ENCODE results near the gene KRT38. TPM values are rescaled to one million over a fixed set of nuclear protein-coding genes. Genes with fewer than 3 reads are reported as not detected.

KRT38 gene
- total RNA-seq, 1 experiment from 2014 or later = not detected

GRCh38 chr17:41475421-41475820 is 34.6 kb upstream of the KRT38 start:
- no peak overlapping the region for H2BK15ac ChIP-seq (ENCODE audit: low read depth, low read length)
- no peaks in the 10 kb centered on the region for H3K4me1 Mint-ChIP-seq

More at GRCh38 chr17:41475421-41475820, 34.6 kb upstream of the KRT38 start:
- Mint-ChIP-seq H3K9me3 (peaks cover 6 to 11% of the 10 kb centered on the region in 2 experiments; a peak in 3 of 5 replicates), H3K27me3 (ENCODE audit: low read depth) (peaks cover 4% of the 10 kb centered on the region), H3K4me3 (no peak overlapping the region), H3K36me3 (ENCODE audit: insufficient read depth in 1 of 3, low read depth in 3 of 3) (no peaks in the 10 kb centered on the region; a peak in 1 of 7 replicates), H3K27ac (no peak overlapping the region)
- Histone ChIP-seq H3K27me3 (ENCODE audit: insufficient read depth, low read length) (no peaks in the 10 kb centered on the region), H3K14ac (ENCODE audit: insufficient read depth, low read length) (no peak overlapping the region), H2BK120ac (ENCODE audit: low read depth, low read length, poor library complexity, severe bottlenecking) (no peak overlapping the region), H3K79me1 (ENCODE audit: insufficient read depth, low read depth, low read length, poor library complexity, severe bottlenecking) (no peaks in the 10 kb centered on the region), H3K23ac (ENCODE audit: insufficient read length, low read depth, low read length) (no peak overlapping the region), H3K9me3 (ENCODE audit: control insufficient read depth, low read depth, low read length) (no peaks in the 10 kb centered on the region), H4K8ac (replicated peaks; ENCODE audit: insufficient read length, low read depth, low read length) (no peak overlapping the region), H4K5ac (ENCODE audit: insufficient read length, low read depth, low read length) (no peak overlapping the region), H2AK5ac (ENCODE audit: insufficient read length, low read length) (no peak overlapping the region), H3K79me2 (ENCODE audit: insufficient read depth, low read length) (no peaks in the 10 kb centered on the region), H4K20me1 (ENCODE audit: control insufficient read depth, insufficient read depth, insufficient read length) (no peaks in the 10 kb centered on the region), H3K23me2 (ENCODE audit: insufficient read length, low read depth, low read length, poor library complexity, severe bottlenecking) (no peaks in the 10 kb centered on the region), H3K56ac (ENCODE audit: insufficient read length, low read depth, low read length) (no peak overlapping the region), H3K27ac (ENCODE audit: insufficient read length, low read depth, low read length) (no peak overlapping the region), H4K91ac (ENCODE audit: insufficient read length, low read depth, low read length) (no peak overlapping the region), H3K4ac (ENCODE audit: low read depth, low read length) (no peak overlapping the region), H2BK12ac (ENCODE audit: insufficient read length, low read depth, low read length) (no peak overlapping the region), H3K4me2 (ENCODE audit: insufficient read depth, insufficient read length, low read length) (no peak overlapping the region), H3K9ac (ENCODE audit: extremely low read depth, insufficient read length, low read length) (no peak overlapping the region), H2BK5ac (ENCODE audit: insufficient read length, low read length) (no peak overlapping the region), H2BK20ac (ENCODE audit: low read depth, low read length, poor library complexity, severe bottlenecking) (no peak overlapping the region), H3T11ph (ENCODE audit: low read length) (no peak overlapping the region), H3K4me1 (ENCODE audit: insufficient read depth, low read length) (no peaks in the 10 kb centered on the region), H3K18ac (ENCODE audit: insufficient read length, low read depth, low read length) (no peak overlapping the region), H2AFZ (ENCODE audit: low read length) (no peak overlapping the region)
- TF ChIP-seq CTCF (conservative IDR thresholded peaks at IDR 0.05) = no peak
- no peak for DNase-seq
- no CpG with 5 or more reads among the region's 4 CpGs for WGBS (ENCODE audit: extremely low coverage, insufficient read length, low lambda C conversion rate)

All from H9 (cell line).